SK-MEL-5 (cell line): ENCODE data around the gene SPG11. TPM values are rescaled to one million over a fixed set of nuclear protein-coding genes. Genes with fewer than 3 reads are reported as not detected.
"Not testable (repeated sequence)": the region's sequence is repeated elsewhere in the genome, so short reads cannot be mapped to it uniquely, and the experiment has no call there.

ENCODE experiments used
- DNase-seq: peaks from one replicate; pipeline ENCODE4 v3.0.0-alpha.2; 2016; ENCODE audit warnings: low read depth, low spot score
- in situ Hi-C: cut with HindIII; loops from 2 replicates; pipeline ENCODE4 v1.10.0; 2016; ENCODE audit warnings: low sequenced_read_pairs, high pct_unique_total_duplicates, low pct_unique_long_range_greater_than_20kb
- total RNA-seq: library from RNA; depleted of rRNA; stranded (reverse); fragments of >200 nt; shearing (Covaris generic); gene quantifications from 2 replicates; pipeline ENCODE4 v1.2.3, GENCODE V29; 2014

SPG11 gene
- total RNA-seq, 1 experiment from 2014 or later, result 43.0 TPM

DNA sequence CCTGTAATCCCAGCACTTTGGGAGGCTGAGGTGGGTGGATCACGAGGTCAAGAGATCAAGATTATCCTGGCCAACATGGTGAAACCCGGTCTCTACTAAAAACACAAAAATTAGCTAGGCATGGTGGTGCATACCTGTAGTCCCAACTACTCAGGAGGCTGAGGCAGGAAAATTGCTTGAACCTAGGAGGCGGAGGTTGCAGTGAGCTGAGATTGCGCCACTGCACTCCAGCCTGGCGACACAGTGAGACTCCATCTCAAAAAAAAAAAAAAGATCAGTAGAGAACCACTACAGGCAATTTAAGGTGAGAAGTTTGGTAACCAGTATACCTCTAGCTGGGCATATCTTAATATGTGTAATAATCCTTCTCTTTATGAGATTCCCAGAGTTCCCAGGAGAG is 118.7 kb downstream of the SPG11 start:
- in situ Hi-C loops, result not testable (repeated sequence)

DNA sequence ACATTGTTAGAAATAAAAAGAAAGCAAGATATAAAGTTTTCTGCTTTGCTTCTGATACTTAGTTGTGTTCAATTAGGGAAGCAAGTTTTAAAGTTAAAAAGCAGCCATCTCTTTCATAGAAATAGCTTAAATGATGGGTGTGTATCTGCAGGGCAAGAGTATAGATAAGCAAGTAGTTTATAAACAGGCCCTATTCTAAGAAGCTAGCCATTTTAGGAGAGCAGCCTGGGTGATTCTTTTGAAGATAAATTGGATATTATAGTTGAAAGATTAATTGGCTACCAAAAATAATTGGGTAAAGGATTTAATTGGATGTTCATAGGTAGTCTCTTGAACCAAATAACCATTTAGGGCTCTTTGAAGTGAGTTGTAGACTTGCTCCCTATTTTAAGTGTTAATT is 120.9 kb downstream of the SPG11 start:
- in situ Hi-C loops, result no loop called here
- DNase-seq, result no peak

More for the DNA sequence above, 118.7 kb downstream of the SPG11 start:
- DNase-seq, result not testable (repeated sequence)

- no peak for DNase-seq
- in situ Hi-C loops, result no loop called here
Observed at GRCh38 chr15:44541282-44541958, 122.0 kb downstream of the SPG11 start.

DNA sequence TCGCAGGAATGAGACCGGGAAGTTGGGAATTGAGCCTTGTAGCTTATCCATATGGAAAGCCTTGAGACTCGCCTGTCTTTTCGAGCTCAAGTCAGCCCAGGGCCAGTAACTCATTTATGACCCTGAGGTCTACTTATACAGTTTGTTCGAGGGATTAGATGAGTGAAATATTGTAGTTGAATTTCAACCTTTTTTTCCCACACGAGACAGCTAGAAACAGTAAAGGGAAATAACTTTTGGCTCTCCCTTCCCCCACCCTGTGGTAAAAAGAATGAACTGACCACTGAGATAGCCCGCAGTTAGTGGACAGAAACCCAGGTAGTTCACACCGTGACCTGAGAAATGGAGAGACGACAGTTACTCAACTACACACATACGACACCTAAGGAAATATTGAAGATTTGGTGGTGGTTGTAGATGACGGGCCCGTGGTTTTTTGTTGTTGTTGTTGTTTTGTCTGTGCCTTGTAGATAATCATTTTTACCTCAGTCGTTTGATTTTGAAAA is 125.7 kb downstream of the SPG11 start:
- in situ Hi-C loops, result no loop called here
- DNase-seq, result no peak

GRCh38 chr15:44536962-44537734 is 126.3 kb downstream of the SPG11 start, which contains the start of gene EIF3J:
EIF3J (plus strand) TSS chr15:44537147; CDS start chr15:44537195, 48 bp downstream.
- in situ Hi-C loops, result no loop called here
- DNase-seq, result peak; percentile 95

GRCh38 chr15:44536302-44536961 is 127.0 kb downstream of the SPG11 start:
- in situ Hi-C loops, result no loop called here
- peak; percentile 84 for DNase-seq

- in situ Hi-C loops, result no loop called here
- DNase-seq, result no peak
Observed at GRCh38 chr15:44535523-44536301, 127.8 kb downstream of the SPG11 start.

DNA sequence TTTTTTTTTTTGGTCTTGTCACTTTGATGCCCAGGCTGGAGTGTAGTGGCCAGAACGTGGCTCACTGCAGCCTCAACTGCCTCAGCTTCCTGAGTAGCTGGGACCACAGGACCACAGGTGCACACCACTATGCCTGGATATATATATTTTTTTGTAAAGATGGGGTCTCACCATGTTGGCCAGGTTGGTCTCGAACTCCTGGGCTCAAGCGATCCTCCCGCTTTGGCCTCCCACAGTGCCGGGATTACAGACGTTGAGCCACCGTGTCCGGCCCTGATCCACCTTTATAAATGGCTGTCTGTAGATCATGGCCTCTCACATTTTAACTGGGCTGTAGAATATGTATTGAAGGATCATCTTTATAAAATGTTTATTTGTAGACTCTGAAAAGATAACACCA is 128.4 kb downstream of the SPG11 start:
- in situ Hi-C loops, result no loop called here
- no peak for DNase-seq

GRCh38 chr15:44532689-44533088 is 130.8 kb downstream of the SPG11 start:
- peak; percentile 23 for DNase-seq
- in situ Hi-C loops, result no loop called here

DNA sequence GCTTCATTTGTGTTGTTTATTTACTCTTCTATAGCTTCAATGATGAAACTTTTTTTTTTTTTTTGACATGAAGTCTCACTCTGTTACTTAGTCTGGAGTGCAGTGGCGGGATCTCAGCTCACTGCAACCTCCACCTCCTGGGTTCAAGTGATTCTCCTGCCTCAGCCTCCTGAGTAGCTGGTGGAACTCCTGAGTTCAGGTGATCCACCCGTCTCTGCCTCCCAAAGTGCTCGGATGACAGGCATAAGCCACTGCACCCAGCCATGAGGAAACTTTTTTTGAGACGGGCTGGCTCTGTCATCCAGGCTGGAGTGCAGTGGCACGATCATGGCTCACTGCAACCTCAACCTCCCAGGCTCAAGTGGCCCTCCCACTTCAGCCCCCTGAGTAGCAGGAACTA is 131.2 kb downstream of the SPG11 start:
- DNase-seq, in situ Hi-C loops: not testable (repeated sequence)

DNA sequence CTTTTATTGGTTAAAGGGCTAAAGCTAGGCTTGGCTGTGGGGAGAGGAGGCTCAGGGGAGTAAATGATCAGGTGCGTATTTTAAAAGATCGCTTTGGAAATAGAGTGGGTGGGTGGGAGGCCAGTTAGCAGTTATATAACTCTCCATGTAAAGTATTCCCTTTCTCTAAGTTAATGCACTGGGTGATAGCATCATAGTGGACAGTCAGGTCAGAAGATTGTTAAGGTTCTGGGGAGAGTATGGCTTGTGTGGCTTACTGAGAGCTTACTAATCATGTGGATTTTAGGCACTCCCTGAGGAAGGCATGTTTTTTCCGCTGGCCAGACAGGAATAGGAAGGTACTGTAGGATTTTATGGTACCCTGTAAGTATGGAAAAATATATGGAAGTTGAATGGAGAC is 132.8 kb downstream of the SPG11 start:
- in situ Hi-C loops, result no loop called here

DNA sequence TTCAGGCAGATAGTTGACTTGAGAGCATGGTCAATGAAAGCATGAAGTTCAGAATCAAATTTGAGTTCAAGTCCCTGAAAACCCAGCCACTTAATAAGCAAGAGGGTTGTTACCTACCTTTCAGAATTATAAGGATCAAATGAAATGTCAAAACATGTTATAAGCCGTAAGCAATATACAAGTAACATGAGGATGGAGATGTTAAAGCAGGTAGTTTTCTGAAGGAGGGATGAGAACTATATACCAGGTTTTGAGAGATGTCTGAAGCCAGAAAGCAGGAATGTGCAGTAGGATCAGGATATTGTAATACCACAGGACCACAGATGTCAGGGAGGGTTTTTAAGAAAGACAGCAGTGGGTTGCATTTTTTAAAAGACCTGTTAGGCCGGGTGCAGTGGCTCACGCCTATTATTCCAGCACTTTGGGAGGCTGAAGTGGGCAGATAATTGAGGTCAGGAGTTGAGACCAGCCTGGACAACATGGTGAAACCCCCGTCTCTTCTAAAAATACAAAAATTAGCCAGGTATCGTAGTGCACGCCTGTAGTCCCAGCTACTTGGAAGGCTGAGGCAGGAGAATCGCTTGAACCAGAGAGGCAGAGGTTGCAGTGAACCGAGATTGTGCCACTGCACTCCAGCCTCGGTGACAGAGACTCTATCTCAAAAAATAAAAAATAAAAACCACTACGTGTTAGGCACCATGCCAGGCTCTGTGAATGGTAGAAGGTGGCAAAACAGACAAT is 133.4 kb downstream of the SPG11 start:
- in situ Hi-C loops, result no loop called here
- no peak for DNase-seq

More for the DNA sequence above, 132.8 kb downstream of the SPG11 start:
- no peak for DNase-seq

- DNase-seq, result peak; percentile 33
- in situ Hi-C loops, result no loop called here
Observed at GRCh38 chr15:44527241-44527640, 136.2 kb downstream of the SPG11 start.

GRCh38 chr15:44525018-44525417 is 138.4 kb downstream of the SPG11 start:
- DNase-seq, result no peak
- in situ Hi-C loops, result no loop called here

- no peak for DNase-seq
Observed at GRCh38 chr15:44519537-44519936, 143.9 kb downstream of the SPG11 start.

GRCh38 chr15:44516436-44516835 is 147.0 kb downstream of the SPG11 start:
- in situ Hi-C loops, result no loop called here
- DNase-seq, result no peak

More at GRCh38 chr15:44519537-44519936, 143.9 kb downstream of the SPG11 start:
- in situ Hi-C loops, result no loop called here
